ENCODE results near the gene PLCB1.

DNA sequence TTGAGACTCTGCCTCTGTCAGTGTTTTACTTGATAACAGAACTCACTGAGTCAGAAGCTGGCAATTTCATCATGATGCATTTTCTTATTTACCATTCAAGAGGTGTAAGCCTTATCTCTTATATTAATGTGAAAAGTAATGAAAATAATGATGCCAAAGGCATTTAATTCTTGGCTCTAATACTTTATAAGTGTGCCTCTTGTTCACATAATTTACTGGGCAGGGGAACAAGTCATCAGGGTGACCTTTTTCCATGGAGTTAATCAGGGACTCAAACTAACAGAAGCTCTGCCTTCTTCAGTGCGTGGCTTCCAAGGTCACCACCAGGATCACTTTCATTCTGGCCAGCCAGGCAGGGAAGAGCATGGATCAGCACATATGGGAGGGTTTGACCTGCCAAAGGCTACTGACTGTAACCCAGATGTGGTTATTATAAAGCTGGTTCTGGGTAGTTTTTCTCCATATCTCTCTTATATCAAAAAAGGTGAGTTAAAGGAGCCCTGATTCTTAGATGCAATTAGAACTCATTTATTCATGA, 5.2 kb upstream of the PLCB1 start:
- TF ChIP-seq, protein P1, sequence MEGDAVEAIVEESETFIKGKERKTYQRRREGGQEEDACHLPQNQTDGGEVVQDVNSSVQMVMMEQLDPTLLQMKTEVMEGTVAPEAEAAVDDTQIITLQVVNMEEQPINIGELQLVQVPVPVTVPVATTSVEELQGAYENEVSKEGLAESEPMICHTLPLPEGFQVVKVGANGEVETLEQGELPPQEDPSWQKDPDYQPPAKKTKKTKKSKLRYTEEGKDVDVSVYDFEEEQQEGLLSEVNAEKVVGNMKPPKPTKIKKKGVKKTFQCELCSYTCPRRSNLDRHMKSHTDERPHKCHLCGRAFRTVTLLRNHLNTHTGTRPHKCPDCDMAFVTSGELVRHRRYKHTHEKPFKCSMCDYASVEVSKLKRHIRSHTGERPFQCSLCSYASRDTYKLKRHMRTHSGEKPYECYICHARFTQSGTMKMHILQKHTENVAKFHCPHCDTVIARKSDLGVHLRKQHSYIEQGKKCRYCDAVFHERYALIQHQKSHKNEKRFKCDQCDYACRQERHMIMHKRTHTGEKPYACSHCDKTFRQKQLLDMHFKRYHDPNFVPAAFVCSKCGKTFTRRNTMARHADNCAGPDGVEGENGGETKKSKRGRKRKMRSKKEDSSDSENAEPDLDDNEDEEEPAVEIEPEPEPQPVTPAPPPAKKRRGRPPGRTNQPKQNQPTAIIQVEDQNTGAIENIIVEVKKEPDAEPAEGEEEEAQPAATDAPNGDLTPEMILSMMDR (conservative IDR thresholded peaks at IDR 0.05), result no peak
- TF ChIP-seq EZH2 (IDR thresholded peaks at IDR 0.05; ENCODE audit: low read depth), result no peak

Measured in PC-9 (cell line).